Endothelial cell (in vitro differentiated cells): ENCODE measurements around the gene SKAP2. TPM values are rescaled to one million over a fixed set of nuclear protein-coding genes. Genes with fewer than 3 reads are reported as not detected.

Experiments used
- DNase-seq: peaks from one replicate; pipeline ENCODE4 v3.0.0; 2021; ENCODE audit warnings: low spot score
- H3K27ac Mint-ChIP-seq: one replicate; pipeline ENCODE4 v1.8.0; 2021; ENCODE audit warnings: mixed read lengths, inconsistent platforms; ENCODE audit not compliant: unreplicated experiment
- H3K27me3 Mint-ChIP-seq: one replicate; pipeline ENCODE4 v1.8.0; 2021; ENCODE audit warnings: mild to moderate bottlenecking, moderate library complexity, mixed read lengths, inconsistent platforms; ENCODE audit not compliant: unreplicated experiment
- H3K36me3 Mint-ChIP-seq: one replicate; pipeline ENCODE4 v1.8.0; 2021; ENCODE audit warnings: mild to moderate bottlenecking, low read depth, mixed read lengths, inconsistent platforms; ENCODE audit not compliant: unreplicated experiment
- H3K4me1 Mint-ChIP-seq: one replicate; pipeline ENCODE4 v1.8.0; 2021; ENCODE audit warnings: mild to moderate bottlenecking, mixed read lengths, inconsistent platforms; ENCODE audit not compliant: unreplicated experiment
- H3K4me3 Mint-ChIP-seq: one replicate; pipeline ENCODE4 v1.8.0; 2021; ENCODE audit warnings: mild to moderate bottlenecking, mixed read lengths, inconsistent platforms; ENCODE audit not compliant: unreplicated experiment
- H3K9me3 Mint-ChIP-seq: one replicate; pipeline ENCODE4 v1.8.0; 2021; ENCODE audit warnings: mixed read lengths, inconsistent platforms; ENCODE audit not compliant: unreplicated experiment
- total RNA-seq: library from RNA; stranded (reverse); fragmentation: NEBNext Ultra II Directional; extraction: Animal tissue kit (Norgen Biotek cat#: 25700); gene quantifications from one replicate; pipeline ENCODE4 v1.2.1, GENCODE V29; 2021; ENCODE audit not compliant: unreplicated experiment
- TF ChIP-seq, protein P1 (sequence below): fragments of 200-600 bp; sonication (generic); IDR thresholded peaks from one replicate; pipeline ENCODE4 v1.5.0; 2021; ENCODE audit warnings: antibody characterized with exemption; ENCODE audit not compliant: unreplicated experiment

The SKAP2 gene
- total RNA-seq, 1 donor from 2014 or later = 24.7 TPM

DNA sequence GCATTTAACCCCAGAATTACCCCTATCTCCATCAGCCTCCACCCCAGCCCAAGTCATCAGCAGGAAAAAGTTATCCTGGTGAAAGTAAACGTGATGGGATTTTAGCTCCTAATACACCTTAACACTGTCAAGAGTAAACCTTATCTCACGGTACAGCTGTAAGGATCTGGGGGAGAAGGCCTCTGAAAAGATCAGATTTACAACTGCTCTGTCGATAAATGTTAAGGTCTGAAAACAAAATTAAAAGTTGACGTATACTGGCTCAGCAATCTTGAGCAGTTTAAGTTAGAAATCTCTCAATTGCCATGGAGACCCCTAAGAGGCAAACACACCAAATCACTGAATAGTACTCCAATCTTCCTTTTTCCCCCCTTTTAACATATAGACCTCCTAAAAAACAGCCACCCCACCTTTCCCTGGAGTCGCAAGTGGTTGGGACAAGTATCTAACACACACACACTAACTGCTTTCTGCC lies 6.1 kb downstream of the SKAP2 start:
- DNase-seq = no peak
- Mint-ChIP-seq H3K9me3 (no peaks in the 10 kb centered on the region), H3K4me1 (peaks cover 21% of the 10 kb centered on the region), H3K4me3 (no peak overlapping the region), H3K27ac (no peak overlapping the region), H3K27me3 (peaks cover 3% of the 10 kb centered on the region), H3K36me3 (no peaks in the 10 kb centered on the region)
- TF ChIP-seq, protein P1, sequence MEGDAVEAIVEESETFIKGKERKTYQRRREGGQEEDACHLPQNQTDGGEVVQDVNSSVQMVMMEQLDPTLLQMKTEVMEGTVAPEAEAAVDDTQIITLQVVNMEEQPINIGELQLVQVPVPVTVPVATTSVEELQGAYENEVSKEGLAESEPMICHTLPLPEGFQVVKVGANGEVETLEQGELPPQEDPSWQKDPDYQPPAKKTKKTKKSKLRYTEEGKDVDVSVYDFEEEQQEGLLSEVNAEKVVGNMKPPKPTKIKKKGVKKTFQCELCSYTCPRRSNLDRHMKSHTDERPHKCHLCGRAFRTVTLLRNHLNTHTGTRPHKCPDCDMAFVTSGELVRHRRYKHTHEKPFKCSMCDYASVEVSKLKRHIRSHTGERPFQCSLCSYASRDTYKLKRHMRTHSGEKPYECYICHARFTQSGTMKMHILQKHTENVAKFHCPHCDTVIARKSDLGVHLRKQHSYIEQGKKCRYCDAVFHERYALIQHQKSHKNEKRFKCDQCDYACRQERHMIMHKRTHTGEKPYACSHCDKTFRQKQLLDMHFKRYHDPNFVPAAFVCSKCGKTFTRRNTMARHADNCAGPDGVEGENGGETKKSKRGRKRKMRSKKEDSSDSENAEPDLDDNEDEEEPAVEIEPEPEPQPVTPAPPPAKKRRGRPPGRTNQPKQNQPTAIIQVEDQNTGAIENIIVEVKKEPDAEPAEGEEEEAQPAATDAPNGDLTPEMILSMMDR = no peak

DNA sequence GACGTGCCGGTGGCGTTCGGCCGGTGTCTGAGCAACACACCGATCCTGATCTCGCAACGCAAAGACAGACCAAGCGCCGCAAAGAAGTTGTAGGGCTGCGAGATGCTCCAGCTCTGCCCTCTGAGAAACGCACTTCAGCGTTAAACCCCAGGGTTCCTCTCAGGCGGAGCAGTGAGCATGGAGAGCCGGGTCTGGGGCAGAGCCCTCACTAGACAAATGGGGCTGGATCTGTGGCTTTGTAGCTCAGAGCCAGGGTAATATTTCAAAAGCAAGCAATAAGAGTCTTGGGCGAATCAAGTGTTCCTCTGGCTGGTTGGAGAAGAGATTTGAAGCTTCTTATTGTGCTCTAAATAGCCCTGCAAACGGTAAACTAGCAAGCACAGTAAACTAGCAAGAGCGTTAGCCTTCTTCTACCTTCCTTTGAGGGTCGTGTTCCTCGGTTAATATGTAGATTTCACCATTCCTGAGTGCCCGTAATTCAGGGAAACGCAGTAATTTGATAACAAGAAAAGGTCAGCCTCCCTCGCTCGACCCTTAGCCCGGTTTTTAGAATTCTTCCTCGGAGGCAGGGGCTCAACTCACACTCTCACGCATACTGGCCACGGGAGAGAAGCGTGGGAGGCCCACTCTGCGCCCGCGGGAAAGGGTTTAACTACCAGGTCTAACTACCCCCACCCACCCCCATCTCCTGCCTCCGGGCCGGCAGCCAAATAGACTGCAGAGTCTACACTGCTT lies 6.7 kb downstream of the SKAP2 start:
- peak; percentile 42 for DNase-seq

DNA sequence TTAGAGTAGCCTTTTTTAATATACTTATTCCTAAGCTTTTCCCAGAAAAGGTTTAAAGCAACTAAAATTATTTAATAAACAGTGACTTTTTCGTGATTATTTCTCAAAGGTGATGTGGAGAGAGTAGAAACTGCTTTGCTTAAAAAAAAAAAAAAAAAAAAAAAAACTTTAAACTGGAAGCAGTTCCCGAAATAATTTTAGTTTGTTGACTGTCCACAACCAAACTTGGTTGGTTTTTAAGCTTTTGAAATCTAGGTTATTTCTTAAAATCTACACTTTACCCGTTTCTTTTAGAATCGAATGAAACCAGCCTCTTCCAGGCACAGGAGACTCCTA lies 7.3 kb downstream of the SKAP2 start:
- Mint-ChIP-seq H3K9me3 (no peaks in the 10 kb centered on the region), H3K4me3 (peak overlapping the region; percentile 79), H3K27me3 (peaks cover 3% of the 10 kb centered on the region), H3K27ac (no peak overlapping the region), H3K36me3 (no peaks in the 10 kb centered on the region), H3K4me1 (peaks cover 21% of the 10 kb centered on the region)
- DNase-seq = no peak
- TF ChIP-seq, protein P1 = no peak

More for the DNA sequence above, 6.7 kb downstream of the SKAP2 start:
- H3K9me3 Mint-ChIP-seq = no peaks in the 10 kb centered on the region
- no peak overlapping the region for H3K27ac Mint-ChIP-seq
- peaks cover 21% of the 10 kb centered on the region for H3K4me1 Mint-ChIP-seq
- peaks cover 3% of the 10 kb centered on the region for H3K27me3 Mint-ChIP-seq
- H3K36me3 Mint-ChIP-seq = no peaks in the 10 kb centered on the region
- H3K4me3 Mint-ChIP-seq = peak overlapping the region; percentile 79
- TF ChIP-seq, protein P1 = no peak

DNA sequence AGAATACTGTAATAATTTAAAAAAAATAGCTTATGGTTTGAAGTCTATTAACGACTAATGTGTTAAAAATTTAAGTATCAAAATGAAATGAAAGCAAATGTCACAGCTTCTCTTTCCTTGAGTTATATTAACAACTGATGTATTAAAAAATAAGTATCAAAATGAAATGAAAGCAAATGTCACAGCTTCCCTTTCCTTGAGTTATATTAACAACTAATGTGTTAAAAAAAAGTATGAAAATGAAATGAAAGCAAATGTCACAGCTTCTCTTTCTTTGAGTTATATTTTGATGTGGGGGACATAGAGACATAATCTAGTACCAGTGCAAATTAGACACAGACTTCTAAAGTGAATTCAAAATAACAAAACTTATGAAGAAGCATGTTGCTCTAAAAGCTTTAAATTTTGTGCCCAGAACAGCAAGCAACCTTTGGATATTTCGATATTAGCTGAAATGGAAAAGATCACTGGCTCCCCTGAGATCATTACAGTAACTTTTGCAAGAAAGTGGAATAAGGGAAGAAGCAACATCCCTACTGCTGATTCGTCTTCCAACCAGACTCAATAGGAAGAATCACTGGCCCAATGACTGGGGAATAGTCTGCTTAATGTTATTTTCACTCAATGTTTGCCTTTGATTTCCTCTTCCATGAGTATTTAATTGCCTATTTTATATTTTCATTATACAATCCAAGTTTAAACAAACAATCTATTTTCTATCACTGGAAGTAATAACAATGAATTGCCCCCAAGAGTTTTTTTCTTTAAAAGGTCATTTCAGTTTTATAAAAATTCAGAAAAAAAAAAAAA lies 8.0 kb downstream of the SKAP2 start:
- Mint-ChIP-seq H3K27ac (no peak overlapping the region), H3K36me3 (no peaks in the 10 kb centered on the region), H3K27me3 (peaks cover 3% of the 10 kb centered on the region), H3K4me1 (peaks cover 21% of the 10 kb centered on the region), H3K4me3 (no peak overlapping the region), H3K9me3 (no peaks in the 10 kb centered on the region)
- no peak for DNase-seq
- TF ChIP-seq, protein P1 = no peak
